Thyroid gland (tissue), 4 donors: ENCODE measurements around the gene L1CAM. TPM values are rescaled to one million over a fixed set of nuclear protein-coding genes. Genes with fewer than 3 reads are reported as not detected.

ENCODE experiments used
- DNase-seq, 2 donors: peaks; one replicate each; pipeline ENCODE4 v3.0.0-alpha.2; 2019
- H3K27ac ChIP-seq, 3 donors: fragments of 200-600 bp; sonication (generic); 1 replicate in 2 of 3; 2 replicates in 1 of 3; pipeline ENCODE4 v1.5.1; 2016 to 2019; ENCODE audit warnings: mild to moderate bottlenecking in 1 of 3, moderate library complexity in 1 of 3
- H3K27me3 ChIP-seq: fragments of 200-600 bp; sonication (generic); one replicate; pipeline ENCODE4 v1.5.1; 2019
- H3K36me3 ChIP-seq, 2 donors: fragments of 200-600 bp; sonication (generic); one replicate each; pipeline ENCODE4 v1.5.1; 2016 to 2019
- H3K4me1 ChIP-seq, 2 donors: fragments of 200-600 bp; sonication (generic); one replicate each; pipeline ENCODE4 v1.5.1; 2017 to 2019
- H3K4me3 ChIP-seq, 3 donors: fragments of 200-600 bp; sonication (generic); replicated peaks in 1 of 3; 1 replicate in 2 of 3; 2 replicates in 1 of 3; pipeline ENCODE4 v1.5.1; 2016; ENCODE audit warnings: mild to moderate bottlenecking in 1 of 3
- H3K9me3 ChIP-seq: fragments of 200-600 bp; sonication (generic); one replicate; pipeline ENCODE4 v1.5.1; 2017
- POLR2A ChIP-seq, 2 donors: fragments of 450-650 bp; IDR thresholded peaks; one replicate each; pipeline ENCODE4 v1.6.1; 2017; ENCODE audit warnings: antibody characterized with exemption in 2 of 2, mild to moderate bottlenecking in 2 of 2, moderate library complexity in 1 of 2
- WGBS, 2 donors: methylation state at CpG; one replicate each; pipeline ENCODE4 v1.1.5; 2017; 5-methylcytosine and 5-hydroxymethylcytosine counted together
- intact Hi-C: fragments of 100-400 bp; cut with DNase I; formaldehyde crosslinking; loops from one replicate; pipeline ENCODE4 v1.15.1; 2023
- total RNA-seq, 4 donors: library from RNA; depleted of rRNA; stranded (reverse); fragments of >200 nt; gene quantifications; one replicate each; pipeline ENCODE4 v1.2.3, GENCODE V29; 2016
- TF ChIP-seq, protein P1 (sequence below), 6 experiments: fragments of 200-600 bp in 3 of 6; fragments of 450-650 bp in 3 of 6; sonication (generic) in 3 of 6; IDR thresholded peaks; one replicate each; pipeline ENCODE4 v1.5.1; 2016 to 2019; ENCODE audit warnings: antibody characterized with exemption in 6 of 6, mild to moderate bottlenecking in 2 of 6, inconsistent platforms in 1 of 6, moderate library complexity in 1 of 6

L1CAM gene
- total RNA-seq, 4 donors from 2014 or later = 0.45 to 2.2 (median 0.75) TPM

DNA sequence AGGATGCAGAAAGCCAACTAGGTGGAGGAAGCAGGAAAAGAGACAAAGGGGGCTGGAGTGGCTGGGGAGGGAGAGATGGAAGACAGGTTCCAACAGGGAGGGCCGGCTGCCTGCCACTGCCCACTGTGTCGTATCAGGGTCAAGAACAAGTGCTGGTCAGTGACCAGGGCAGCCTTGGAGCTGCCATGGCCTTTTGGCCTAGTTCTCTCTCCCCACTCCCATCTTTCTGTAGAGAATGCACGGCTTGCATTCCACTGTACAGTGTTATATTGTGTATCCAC lies 11.9 kb downstream of the L1CAM start:
- DNase-seq = no peak
- H3K4me1 ChIP-seq = no peaks in the 10 kb centered on the region
- TF ChIP-seq POLR2A (IDR thresholded peaks at IDR 0.05) = no peak
- TF ChIP-seq, protein P1, sequence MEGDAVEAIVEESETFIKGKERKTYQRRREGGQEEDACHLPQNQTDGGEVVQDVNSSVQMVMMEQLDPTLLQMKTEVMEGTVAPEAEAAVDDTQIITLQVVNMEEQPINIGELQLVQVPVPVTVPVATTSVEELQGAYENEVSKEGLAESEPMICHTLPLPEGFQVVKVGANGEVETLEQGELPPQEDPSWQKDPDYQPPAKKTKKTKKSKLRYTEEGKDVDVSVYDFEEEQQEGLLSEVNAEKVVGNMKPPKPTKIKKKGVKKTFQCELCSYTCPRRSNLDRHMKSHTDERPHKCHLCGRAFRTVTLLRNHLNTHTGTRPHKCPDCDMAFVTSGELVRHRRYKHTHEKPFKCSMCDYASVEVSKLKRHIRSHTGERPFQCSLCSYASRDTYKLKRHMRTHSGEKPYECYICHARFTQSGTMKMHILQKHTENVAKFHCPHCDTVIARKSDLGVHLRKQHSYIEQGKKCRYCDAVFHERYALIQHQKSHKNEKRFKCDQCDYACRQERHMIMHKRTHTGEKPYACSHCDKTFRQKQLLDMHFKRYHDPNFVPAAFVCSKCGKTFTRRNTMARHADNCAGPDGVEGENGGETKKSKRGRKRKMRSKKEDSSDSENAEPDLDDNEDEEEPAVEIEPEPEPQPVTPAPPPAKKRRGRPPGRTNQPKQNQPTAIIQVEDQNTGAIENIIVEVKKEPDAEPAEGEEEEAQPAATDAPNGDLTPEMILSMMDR (IDR thresholded peaks at IDR 0.05) = no peak
- intact Hi-C loops = loop anchor here (10.0 kb wide), 1 partner anchor 61 kb away; the partner anchor contains the start of gene NAA10
- no peaks in the 10 kb centered on the region for H3K27me3 ChIP-seq
- no peaks in the 10 kb centered on the region for H3K36me3 ChIP-seq
- 33% methylated on average over 3 of the region's 3 CpGs; no CpG with 5 or more reads in 1 of the 2 donors for WGBS, 2 donors
- no peaks in the 10 kb centered on the region for H3K9me3 ChIP-seq
- H3K4me3 ChIP-seq = no peak overlapping the region
- no peak overlapping the region for H3K27ac ChIP-seq

DNA sequence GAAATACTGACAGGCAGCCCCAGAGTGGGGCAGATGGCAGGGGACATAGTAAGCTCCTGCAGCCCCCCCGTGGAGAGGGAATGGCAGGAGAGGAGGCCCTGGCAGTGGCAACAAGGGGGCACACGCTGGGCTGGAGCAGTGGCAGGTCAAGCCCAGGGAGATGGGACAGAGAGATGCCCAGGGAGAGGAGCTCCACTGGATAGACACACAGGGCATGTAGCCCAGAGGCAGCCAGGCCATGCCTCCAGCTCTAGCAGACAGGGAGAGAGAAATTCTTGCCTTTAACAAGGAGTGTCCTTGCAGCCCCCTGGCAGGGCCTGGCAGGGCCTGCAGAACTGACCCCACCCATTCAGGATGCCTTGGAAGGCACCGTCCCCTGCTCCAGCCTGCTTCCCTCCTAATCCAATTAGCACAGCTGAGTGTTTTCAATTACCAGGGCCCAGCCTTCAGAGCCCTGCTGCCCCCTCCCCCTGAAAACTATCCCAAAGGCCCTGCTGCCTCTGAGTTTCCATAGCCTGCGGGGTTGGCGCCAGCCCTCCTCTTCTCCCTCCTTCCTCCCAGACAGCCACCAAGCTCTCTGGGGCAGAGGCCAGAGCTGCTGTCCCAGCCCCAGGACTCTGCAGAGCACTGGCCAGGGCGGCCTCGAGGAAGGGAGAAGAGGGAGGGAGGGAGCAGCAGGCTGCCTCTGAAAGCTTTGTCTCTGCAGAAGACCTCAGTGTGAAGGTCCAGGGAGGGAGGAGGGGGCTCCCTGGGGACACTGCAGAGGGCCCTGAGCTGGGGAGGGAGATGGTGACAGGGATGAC lies 12.5 kb downstream of the L1CAM start:
- no peaks in the 10 kb centered on the region for H3K27me3 ChIP-seq
- intact Hi-C loops = loop anchor here (10.0 kb wide), 1 partner anchor 61 kb away; the partner anchor contains the start of gene NAA10
- H3K4me3 ChIP-seq = no peak overlapping the region
- no peak overlapping the region for H3K27ac ChIP-seq
- no peak for TF ChIP-seq POLR2A (IDR thresholded peaks at IDR 0.05)
- TF ChIP-seq, protein P1 (IDR thresholded peaks at IDR 0.05) = no peak
- no peaks in the 10 kb centered on the region for H3K36me3 ChIP-seq
- no peaks in the 10 kb centered on the region for H3K4me1 ChIP-seq
- no peaks in the 10 kb centered on the region for H3K9me3 ChIP-seq
- DNase-seq = no peak
- 8 to 38% methylated on average over 2 to 6 of the region's 7 CpGs for WGBS, 2 donors

DNA sequence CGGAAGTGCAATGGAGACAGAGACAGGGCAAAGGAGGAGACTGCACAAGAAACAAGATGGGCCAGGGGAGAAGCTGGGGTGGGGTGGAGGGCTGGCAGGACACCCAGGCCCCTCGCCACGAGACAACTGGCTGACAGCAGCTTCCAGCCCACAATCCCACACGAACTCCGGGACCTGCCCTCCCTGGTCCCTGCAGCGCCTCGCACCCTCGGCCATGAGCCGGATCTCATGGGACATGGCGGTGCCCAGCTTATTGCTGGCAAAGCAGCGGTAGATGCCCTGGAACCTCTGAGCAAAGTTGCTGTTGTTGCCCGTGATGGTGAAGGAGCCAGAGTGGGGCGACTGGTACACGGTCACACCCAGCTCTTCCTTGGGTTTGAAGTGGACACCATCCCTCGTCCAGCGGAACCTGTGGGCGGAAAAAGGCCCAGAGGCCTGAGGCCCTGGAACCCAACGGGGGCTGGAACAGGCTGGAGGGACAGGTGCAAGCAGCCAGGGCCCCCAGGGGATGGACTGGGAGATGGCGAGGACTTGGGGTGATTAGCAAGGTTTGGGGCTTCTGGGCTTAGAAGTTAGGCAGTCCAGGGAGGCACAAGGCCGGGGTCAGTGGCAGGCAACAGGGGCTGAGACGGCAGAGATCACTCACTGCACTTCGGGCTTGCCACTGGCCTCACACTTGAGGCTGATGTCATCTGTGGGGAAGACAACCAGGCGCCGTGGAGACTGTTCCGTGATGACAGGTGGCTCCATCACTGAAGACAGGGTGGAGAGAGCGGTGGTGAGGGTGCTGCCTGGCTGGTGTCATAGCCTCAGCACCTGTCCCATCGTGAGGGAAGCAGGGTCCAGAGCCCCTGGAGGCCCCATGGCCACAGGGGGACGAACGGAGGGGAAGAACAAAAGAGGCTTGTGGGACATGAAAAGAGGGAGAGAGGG lies 13.8 kb downstream of the L1CAM start:
- H3K4me1 ChIP-seq = no peaks in the 10 kb centered on the region
- TF ChIP-seq POLR2A (IDR thresholded peaks at IDR 0.05) = no peak
- TF ChIP-seq, protein P1 (IDR thresholded peaks at IDR 0.05) = no peak
- H3K27ac ChIP-seq = no peak overlapping the region
- H3K4me3 ChIP-seq = no peak overlapping the region
- DNase-seq = no peak
- WGBS, 2 donors = 64 to 71% methylated on average over 5 to 12 of the region's 29 CpGs
- intact Hi-C loops = loop anchor here (10.0 kb wide), 1 partner anchor 63 kb away; the partner anchor contains the start of gene NAA10
- no peaks in the 10 kb centered on the region for H3K9me3 ChIP-seq
- H3K27me3 ChIP-seq = no peaks in the 10 kb centered on the region
- H3K36me3 ChIP-seq = no peaks in the 10 kb centered on the region

DNA sequence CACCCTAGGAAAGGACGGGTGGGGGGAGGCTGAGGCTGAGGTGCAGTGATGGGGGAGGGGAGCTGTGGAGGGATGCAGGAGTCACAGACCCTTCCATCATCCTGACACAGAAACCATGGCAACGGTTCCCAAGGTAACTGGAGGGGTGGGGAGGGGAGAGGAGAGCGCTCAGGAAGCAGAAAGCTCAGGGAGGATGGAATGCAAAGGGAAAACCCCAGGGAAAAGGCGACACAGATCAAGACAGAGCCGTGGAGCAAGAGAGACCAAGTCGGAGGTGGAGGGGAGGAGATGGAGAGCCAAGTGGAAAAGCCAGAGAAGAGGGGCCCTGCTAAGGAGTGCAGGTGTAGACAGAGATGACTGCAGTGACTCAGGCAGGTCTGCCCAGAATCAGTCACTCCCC lies 14.5 kb downstream of the L1CAM start:
- 16% methylated on average over 6 of the region's 6 CpGs for WGBS, 2 donors
- H3K27ac ChIP-seq = no peak overlapping the region
- H3K9me3 ChIP-seq = no peaks in the 10 kb centered on the region
- no peak for DNase-seq
- no peaks in the 10 kb centered on the region for H3K4me1 ChIP-seq
- H3K4me3 ChIP-seq = no peak overlapping the region
- H3K36me3 ChIP-seq = no peaks in the 10 kb centered on the region
- H3K27me3 ChIP-seq = no peaks in the 10 kb centered on the region
- no peak for TF ChIP-seq POLR2A (IDR thresholded peaks at IDR 0.05)
- TF ChIP-seq, protein P1 (IDR thresholded peaks at IDR 0.05) = no peak
- intact Hi-C loops = loop anchor here (10.0 kb wide), 1 partner anchor 63 kb away; the partner anchor contains the start of gene NAA10
